ENCODE data around the gene MTNR1A.

Gene MTNR1A

DNA sequence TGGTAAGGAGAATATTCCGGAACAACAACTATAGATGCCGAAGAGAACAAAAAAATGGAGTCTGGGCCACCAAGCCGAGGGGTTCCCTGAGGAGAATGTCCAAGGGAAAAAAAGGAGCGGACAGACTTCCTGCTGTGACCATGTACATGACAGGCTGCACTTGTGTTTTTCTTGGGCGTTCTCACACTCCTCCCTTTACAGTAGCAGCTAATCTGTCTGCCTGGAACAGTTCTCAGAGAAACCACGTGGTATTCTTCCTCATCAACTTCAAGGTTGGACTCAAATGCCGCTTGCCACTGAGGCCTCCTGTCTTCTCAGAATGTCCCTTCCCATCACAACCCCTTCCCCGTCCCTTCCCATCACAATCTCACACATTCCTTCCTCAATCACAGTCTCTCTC is 30.8 kb upstream of the MTNR1A start:
- H3K27me3 Mint-ChIP-seq, result no peaks in the 10 kb centered on the region
- peaks cover 3% of the 10 kb centered on the region for H3K9me3 Mint-ChIP-seq
- no peak for DNase-seq
- H3K27ac Mint-ChIP-seq, result no peak overlapping the region
- CTCF ChIA-PET, result interaction anchor here (1.3 to 1.6 kb wide), 2 partner anchors 288 to 519 kb away, joined by 4 to 7 read pairs; no protein-coding TSS in a partner anchor
- no peaks in the 10 kb centered on the region for H3K36me3 Mint-ChIP-seq
- no peak overlapping the region for H3K4me3 Mint-ChIP-seq
- no peaks in the 10 kb centered on the region for H3K4me1 Mint-ChIP-seq

DNA sequence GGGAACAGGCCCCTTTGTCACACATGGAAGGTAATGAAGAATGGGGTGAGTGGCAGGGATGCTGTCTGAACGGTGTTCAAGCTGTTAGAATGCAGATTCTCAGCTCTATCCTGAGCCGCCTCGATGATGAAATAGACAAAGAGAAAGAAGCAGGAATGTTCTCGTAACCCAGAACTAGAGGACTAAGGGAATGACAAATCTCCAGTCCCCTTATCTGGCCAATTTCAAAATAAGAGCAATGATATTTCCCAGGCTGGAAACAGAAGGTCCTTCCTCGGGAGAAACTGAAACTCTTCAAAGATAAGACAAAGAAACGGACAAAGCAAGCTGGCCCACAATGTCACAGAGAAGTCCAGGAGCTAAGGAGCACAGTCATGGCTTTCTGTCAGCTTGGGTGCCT is 29.5 kb upstream of the MTNR1A start:
- H3K36me3 Mint-ChIP-seq, result no peaks in the 10 kb centered on the region
- H3K9me3 Mint-ChIP-seq, result peaks cover 3% of the 10 kb centered on the region
- CTCF ChIA-PET, result no interaction called here
- H3K4me1 Mint-ChIP-seq, result no peaks in the 10 kb centered on the region
- H3K27ac Mint-ChIP-seq, result no peak overlapping the region
- H3K4me3 Mint-ChIP-seq, result no peak overlapping the region
- H3K27me3 Mint-ChIP-seq, result no peaks in the 10 kb centered on the region
- DNase-seq, result no peak

DNA sequence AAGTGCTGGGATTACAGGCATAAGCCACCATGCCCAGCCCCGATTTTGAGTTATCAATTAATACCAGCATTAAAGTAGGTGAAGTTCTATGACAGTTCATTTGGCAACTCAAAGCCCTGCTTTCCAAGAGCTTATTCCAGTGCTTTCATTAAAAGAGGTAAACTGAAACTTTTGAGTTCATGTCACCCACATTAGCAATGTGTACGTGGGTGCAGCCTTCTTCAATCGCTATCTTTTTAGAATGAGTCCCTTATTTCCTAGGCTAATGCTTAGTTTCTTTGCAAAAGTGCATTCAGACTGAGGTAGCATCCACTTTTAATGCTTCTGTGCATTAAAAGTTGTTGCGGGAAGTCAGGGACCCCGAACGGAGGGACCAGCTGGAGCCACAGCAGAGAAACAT is 26.1 kb upstream of the MTNR1A start:
- Mint-ChIP-seq H3K4me3 (no peak overlapping the region), H3K27ac (no peak overlapping the region), H3K36me3 (no peaks in the 10 kb centered on the region), H3K27me3 (no peaks in the 10 kb centered on the region), H3K9me3 (peaks cover 3% of the 10 kb centered on the region), H3K4me1 (no peaks in the 10 kb centered on the region)
- DNase-seq, result no peak
- CTCF ChIA-PET, result no interaction called here

DNA sequence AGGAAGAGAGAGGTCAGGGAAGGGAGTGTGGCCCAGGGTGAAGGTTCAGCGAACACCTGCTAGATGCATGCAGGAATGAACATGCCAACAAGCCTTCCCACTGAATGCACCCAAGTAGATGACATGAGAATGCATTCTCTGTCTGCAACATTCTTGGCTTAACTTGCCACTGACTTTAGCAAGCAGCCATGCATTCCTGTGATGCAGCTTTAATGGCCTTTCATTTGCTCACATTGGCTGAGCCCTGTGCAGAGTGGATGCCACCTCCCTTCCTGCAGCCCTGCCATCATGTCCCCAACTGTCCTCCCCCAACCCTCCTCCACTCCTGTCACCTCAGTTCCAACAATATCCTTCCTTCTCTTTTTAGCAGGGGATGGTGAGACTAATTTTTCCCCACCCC is 25.3 kb upstream of the MTNR1A start:
- no peak overlapping the region for H3K4me3 Mint-ChIP-seq
- no peak for DNase-seq
- H3K27ac Mint-ChIP-seq, result no peak overlapping the region
- H3K4me1 Mint-ChIP-seq, result no peaks in the 10 kb centered on the region
- no peaks in the 10 kb centered on the region for H3K36me3 Mint-ChIP-seq
- CTCF ChIA-PET, result interaction anchor here (1.0 kb wide), 1 partner anchor 9 kb away, joined by 3 read pairs; no protein-coding TSS in a partner anchor
- no peaks in the 10 kb centered on the region for H3K27me3 Mint-ChIP-seq
- H3K9me3 Mint-ChIP-seq, result peaks cover 3% of the 10 kb centered on the region

DNA sequence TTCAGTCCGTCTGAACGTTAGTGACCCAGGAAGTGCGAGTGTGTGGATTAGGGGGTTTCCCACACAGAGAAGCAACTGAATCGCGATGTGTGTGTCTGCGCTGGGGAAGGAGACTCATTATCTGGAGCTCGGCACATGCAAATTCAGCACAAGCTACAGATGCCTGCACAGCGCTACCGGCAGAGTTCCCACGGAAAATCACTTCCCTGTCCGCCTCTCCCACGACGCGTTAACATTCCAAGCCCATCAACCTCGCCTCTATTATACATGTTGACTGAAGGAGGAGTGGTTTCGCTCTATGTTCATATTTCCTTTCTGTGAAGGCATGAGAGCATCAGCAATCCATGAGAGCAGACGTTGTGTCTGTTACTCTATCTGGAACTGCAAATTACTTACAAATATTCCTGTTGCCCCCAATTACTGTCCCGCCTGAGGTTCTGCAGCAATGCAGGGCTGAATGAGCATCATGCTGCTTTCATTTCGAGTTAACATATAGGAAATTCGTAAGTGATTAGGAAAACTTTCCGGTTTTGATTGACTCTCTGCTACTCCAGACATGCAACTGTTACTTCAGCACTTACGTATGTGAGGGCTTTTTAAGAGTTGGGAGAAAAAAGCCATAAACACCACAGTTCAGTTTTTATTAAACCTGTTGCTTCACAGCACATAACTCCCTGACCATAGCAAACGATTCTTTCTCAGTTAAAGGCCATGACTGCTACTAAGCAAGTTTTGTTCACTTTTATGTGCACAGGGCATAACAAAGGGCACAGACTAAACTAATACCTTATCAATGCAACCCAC is 15.0 kb upstream of the MTNR1A start:
- Mint-ChIP-seq H3K36me3 (no peaks in the 10 kb centered on the region), H3K9me3 (peaks cover 2% of the 10 kb centered on the region), H3K4me1 (no peaks in the 10 kb centered on the region), H3K27ac (no peak overlapping the region), H3K4me3 (no peak overlapping the region), H3K27me3 (no peaks in the 10 kb centered on the region)
- DNase-seq, result no peak
- CTCF ChIA-PET, result interaction anchor here (0.7 kb wide), 1 partner anchor 17 kb away, joined by 5 read pairs; no protein-coding TSS in a partner anchor

DNA sequence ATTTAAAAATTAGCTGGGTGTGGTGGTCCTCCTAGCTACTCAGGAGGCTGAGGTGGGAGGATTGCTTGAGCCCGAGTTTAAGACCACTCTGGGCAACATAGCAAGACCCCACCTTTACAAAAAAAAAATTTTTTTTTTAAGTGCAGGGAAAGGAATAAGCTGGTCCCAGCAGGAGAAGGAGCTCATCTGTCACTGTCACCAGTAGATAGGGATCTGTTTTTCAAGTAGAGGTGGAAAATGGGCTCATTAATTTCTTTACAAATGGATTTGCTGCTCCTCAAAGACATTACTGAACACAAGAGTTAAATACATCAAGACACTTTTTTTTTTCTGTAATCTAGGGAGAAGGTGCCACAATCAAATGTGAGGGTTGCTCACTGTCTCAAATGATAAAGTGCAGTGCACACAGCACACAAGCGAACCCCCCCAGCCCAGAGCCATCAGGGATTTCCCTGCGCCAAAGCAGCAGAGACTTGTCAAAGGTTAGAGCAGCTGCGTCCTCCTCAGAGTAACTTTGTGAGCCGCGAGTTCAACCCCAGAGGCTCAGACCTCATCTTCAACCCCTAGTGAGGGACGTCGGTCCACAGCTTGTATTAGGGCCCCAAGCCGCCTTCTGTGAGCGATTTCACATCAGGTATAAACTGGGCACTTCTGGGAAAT is 14.3 kb upstream of the MTNR1A start:
- no peak overlapping the region for H3K4me3 Mint-ChIP-seq
- no peak overlapping the region for H3K27ac Mint-ChIP-seq
- H3K9me3 Mint-ChIP-seq, result peaks cover 2% of the 10 kb centered on the region
- no peak for DNase-seq
- no peaks in the 10 kb centered on the region for H3K4me1 Mint-ChIP-seq
- CTCF ChIA-PET, result interaction anchor here (0.7 kb wide), 2 partner anchors 17 to 197 kb away, joined by 3 to 5 read pairs; no protein-coding TSS in a partner anchor
- H3K27me3 Mint-ChIP-seq, result no peaks in the 10 kb centered on the region
- no peaks in the 10 kb centered on the region for H3K36me3 Mint-ChIP-seq

DNA sequence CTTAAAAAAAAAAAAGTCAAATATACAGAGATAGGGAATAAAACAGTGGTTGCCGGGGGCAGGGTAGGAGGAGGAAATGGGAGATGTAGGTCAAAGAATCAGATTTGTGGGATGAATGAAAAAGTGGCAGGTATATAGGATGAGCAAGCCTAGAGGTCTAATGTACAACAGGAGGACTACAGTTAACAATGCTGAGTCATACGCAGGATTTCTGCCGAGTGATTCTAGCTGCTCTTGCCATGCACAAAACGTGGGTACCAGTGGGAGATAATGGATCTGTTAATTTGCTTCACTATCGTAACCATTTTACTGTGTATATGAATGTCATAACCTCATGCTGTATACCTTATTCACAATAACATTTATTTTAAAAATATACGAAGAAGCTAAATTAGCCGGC is 10.7 kb upstream of the MTNR1A start:
- CTCF ChIA-PET, result interaction anchor here (1.7 kb wide), 1 partner anchor 22 kb away, joined by 4 read pairs; no protein-coding TSS in a partner anchor
- Mint-ChIP-seq H3K27ac (no peak overlapping the region), H3K4me1 (no peaks in the 10 kb centered on the region)

DNA sequence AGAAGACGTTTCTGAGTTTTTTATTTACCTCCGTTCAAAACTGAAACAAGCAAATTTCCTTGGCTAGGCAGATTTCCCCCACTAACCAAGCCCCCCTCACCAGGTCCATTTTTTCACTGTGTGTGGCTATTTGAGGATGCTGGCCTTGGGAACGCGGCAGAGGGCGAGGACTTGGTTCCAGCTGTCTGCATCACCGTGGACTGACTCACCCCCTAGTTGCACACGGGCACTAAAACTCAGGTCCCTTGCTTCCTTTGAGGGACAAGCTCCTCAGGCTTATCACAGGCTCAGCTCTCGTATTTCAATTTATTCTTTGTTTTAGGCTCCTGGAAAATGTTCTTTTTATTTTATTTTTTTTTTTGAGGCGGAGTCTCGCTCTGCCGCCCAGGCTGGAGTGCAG is 8.4 kb upstream of the MTNR1A start:
- DNase-seq, result no peak
- no peaks in the 10 kb centered on the region for H3K4me1 Mint-ChIP-seq
- H3K9me3 Mint-ChIP-seq, result no peaks in the 10 kb centered on the region
- no peak overlapping the region for H3K4me3 Mint-ChIP-seq
- H3K27ac Mint-ChIP-seq, result no peak overlapping the region
- no peaks in the 10 kb centered on the region for H3K27me3 Mint-ChIP-seq
- no peaks in the 10 kb centered on the region for H3K36me3 Mint-ChIP-seq
- CTCF ChIA-PET, result no interaction called here

More for the DNA sequence above, 10.7 kb upstream of the MTNR1A start:
- H3K27me3 Mint-ChIP-seq, result no peaks in the 10 kb centered on the region
- no peak overlapping the region for H3K4me3 Mint-ChIP-seq
- H3K36me3 Mint-ChIP-seq, result no peaks in the 10 kb centered on the region
- no peak for DNase-seq
- peaks cover 2% of the 10 kb centered on the region for H3K9me3 Mint-ChIP-seq

DNA sequence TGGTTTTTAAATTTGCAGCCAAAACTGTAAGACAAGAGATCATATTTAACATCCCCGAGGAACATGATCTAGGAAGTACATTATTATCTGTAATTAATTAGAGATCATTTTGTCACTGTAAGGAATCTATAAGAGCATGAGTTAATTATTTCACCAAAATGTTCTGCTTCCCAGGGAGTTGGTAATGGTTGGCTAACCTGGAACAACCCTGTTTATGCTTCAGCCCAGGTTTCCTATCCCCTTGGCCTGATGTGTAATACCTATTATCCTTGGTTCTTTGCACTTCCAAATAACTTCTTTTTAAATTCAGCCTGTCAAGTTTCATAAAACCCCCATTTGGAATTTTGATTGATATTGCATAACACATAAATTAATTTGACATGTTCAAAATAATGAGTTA is 6.4 kb upstream of the MTNR1A start:
- Mint-ChIP-seq H3K4me1 (no peaks in the 10 kb centered on the region), H3K4me3 (no peak overlapping the region), H3K27ac (no peak overlapping the region), H3K9me3 (no peaks in the 10 kb centered on the region), H3K27me3 (no peaks in the 10 kb centered on the region), H3K36me3 (no peaks in the 10 kb centered on the region)
- DNase-seq, result no peak
- CTCF ChIA-PET, result no interaction called here

DNA sequence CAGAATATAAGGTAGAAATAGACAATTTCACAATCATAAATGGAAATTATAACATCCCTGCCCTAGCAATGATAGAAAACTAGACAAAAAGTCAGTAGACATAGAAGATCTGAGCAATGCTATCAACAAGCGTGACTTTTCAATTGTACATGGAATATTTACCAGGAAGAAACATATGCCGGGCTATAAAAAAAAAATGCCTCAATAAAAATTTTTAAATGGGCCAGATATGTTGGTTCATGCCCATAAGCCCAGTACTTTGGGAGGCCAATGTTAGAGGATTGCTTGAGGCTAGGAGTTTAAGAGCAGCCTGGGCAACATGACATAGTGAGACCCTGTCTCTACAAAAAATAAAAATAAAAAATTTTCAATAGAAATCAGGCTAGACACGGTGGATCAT is 5.3 kb upstream of the MTNR1A start:
- Mint-ChIP-seq H3K4me3 (no peak overlapping the region), H3K27ac (no peak overlapping the region), H3K36me3 (no peaks in the 10 kb centered on the region), H3K4me1 (no peaks in the 10 kb centered on the region), H3K9me3 (no peaks in the 10 kb centered on the region), H3K27me3 (peaks cover 1% of the 10 kb centered on the region)
- no peak for DNase-seq
- CTCF ChIA-PET, result no interaction called here

DNA sequence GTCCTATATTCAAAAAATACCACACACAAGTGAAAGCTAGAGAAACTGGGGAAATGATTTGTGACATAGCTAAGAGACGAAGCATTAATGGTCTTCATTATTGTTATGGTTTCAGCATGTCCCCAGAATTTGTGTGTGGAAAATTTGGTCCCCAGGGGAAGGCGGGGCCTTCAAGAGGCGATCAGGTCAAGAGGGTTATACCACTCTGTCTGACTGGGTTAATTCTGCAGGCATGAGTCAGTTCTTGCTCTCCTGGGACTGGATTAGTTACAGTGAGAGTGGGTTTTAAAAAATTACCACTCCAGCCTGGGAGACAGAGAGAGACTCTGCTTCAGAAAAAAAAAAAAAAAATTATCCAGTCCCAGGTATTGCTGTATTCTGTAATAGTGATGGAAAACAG is 2.1 kb upstream of the MTNR1A start:
- H3K9me3 Mint-ChIP-seq, result no peaks in the 10 kb centered on the region
- CTCF ChIA-PET, result interaction anchor here (0.6 kb wide), 1 partner anchor 136 kb away, joined by 3 read pairs; no protein-coding TSS in a partner anchor
- H3K27me3 Mint-ChIP-seq, result peaks cover 15% of the 10 kb centered on the region
- H3K4me3 Mint-ChIP-seq, result no peak overlapping the region
- H3K4me1 Mint-ChIP-seq, result no peaks in the 10 kb centered on the region
- no peak for DNase-seq
- H3K27ac Mint-ChIP-seq, result no peak overlapping the region
- no peaks in the 10 kb centered on the region for H3K36me3 Mint-ChIP-seq

DNA sequence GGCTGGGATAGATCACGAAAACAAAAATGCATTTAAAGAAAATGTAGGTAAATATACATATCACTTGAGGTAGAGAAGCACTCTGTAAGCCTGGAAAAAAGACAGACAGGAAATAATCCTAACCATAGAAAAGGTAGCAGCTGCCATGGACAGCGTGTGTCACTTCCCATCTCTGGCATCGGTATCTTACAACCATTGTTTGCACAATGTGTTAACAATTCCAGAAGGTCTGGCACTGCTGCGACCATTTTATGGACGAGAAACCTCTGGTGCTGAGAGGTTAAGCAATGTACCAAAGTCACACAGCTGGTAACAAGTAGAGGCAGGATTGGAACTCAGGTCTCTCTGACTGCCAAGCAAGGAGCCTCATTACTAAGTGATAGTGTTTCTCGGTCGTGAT is 1.7 kb upstream of the MTNR1A start:
- H3K9me3 Mint-ChIP-seq, result no peaks in the 10 kb centered on the region
- no peak for DNase-seq
- H3K4me3 Mint-ChIP-seq, result no peak overlapping the region
- H3K27me3 Mint-ChIP-seq, result peaks cover 15% of the 10 kb centered on the region
- H3K27ac Mint-ChIP-seq, result no peak overlapping the region
- H3K4me1 Mint-ChIP-seq, result no peaks in the 10 kb centered on the region
- H3K36me3 Mint-ChIP-seq, result no peaks in the 10 kb centered on the region
- CTCF ChIA-PET, result interaction anchor here (0.6 to 0.7 kb wide), 2 partner anchors 136 to 354 kb away, joined by 3 read pairs; no protein-coding TSS in a partner anchor

DNA sequence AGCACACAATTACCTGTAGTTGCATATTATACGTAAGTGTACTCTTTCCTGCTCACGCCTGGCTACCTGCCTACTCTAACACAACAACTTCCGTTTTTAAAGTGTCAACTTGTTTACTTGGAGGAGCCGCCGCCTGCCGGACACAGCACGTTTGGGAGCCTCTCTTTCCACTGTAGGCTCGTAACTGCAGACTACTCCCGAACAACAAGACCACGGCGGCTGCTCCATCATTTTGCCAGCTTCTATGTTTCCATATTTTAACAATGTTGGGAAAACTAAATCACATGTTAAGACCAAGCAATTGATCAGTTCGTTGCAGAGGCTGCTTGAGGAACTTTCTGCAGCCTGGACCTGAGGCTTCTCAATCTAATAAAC is 841 bp downstream of the MTNR1A start:
- Mint-ChIP-seq H3K4me1 (no peaks in the 10 kb centered on the region), H3K27me3 (peaks cover 15% of the 10 kb centered on the region), H3K27ac (no peak overlapping the region), H3K36me3 (no peaks in the 10 kb centered on the region), H3K4me3 (no peak overlapping the region), H3K9me3 (no peaks in the 10 kb centered on the region)
- CTCF ChIA-PET, result no interaction called here
- no peak for DNase-seq

DNA sequence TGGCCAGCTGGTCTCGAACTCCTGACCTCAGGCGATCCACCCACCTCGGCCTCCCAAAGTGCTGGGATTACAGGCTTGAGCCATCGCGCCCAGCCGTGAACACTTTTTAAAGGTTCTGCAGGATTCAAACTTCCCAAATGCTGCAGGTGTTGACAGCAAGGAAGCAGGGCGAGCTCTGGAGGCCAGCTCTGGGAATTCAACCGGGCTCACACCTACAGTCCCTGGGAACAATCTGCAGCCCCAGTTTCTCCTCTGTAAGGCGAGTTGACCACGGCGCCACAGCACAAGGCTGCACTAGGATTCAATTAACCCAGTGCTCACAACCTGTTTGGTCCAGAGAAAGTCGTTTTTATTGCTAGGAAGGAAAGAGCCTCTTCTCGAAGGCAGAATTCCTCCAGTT is 1.6 kb downstream of the MTNR1A start:
- H3K27me3 Mint-ChIP-seq, result peaks cover 15% of the 10 kb centered on the region
- no peak for DNase-seq
- H3K4me3 Mint-ChIP-seq, result no peak overlapping the region
- CTCF ChIA-PET, result interaction anchor here (1.7 kb wide), 1 partner anchor 33 kb away, joined by 6 read pairs; no protein-coding TSS in a partner anchor
- H3K4me1 Mint-ChIP-seq, result no peaks in the 10 kb centered on the region
- H3K36me3 Mint-ChIP-seq, result no peaks in the 10 kb centered on the region
- H3K27ac Mint-ChIP-seq, result no peak overlapping the region
- no peaks in the 10 kb centered on the region for H3K9me3 Mint-ChIP-seq

DNA sequence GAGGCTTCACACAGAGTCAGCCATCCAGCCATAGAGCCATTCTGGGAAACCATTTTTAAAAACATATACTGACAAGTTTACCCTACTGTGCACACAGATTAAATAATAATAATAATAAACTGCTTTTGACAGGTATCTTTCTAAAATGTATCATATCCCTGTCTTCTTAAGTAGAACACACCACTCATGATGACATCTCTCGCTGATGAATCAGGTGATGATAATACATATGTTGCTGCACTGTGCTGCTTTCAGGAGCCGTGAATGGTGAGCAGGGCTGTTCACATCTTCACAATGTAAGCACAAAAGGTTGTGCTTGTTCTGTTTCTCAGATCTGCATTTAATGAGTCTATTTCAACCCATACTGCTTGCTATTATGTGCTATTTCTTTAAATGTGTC is 3.5 kb downstream of the MTNR1A start:
- Mint-ChIP-seq H3K27ac (no peak overlapping the region), H3K4me1 (no peaks in the 10 kb centered on the region), H3K4me3 (no peak overlapping the region), H3K9me3 (peaks cover 7% of the 10 kb centered on the region), H3K36me3 (no peaks in the 10 kb centered on the region), H3K27me3 (peaks cover 15% of the 10 kb centered on the region)
- no peak for DNase-seq
- CTCF ChIA-PET, result no interaction called here

Data from activated naive CD4-positive, alpha-beta T cell treated with anti-CD3 and anti-CD28 coated beads, Interleukin-2, amount 10 ng/mL, durations not matched to agents 7 days and 5 days (primary cell).